Mesendoderm (in vitro differentiated cells): ENCODE results near the gene MCTP2.

ENCODE experiments used
- DNase-seq: peaks from one replicate; pipeline ENCODE4 v3.0.0; 2013
- H2AK5ac ChIP-seq: 2 replicates; pipeline ENCODE4 v1.6.1; 2013; ENCODE audit warnings: low read length, inconsistent platforms
- H2BK120ac ChIP-seq: 2 replicates; pipeline ENCODE4 v1.6.1; 2013; ENCODE audit warnings: low read depth, mild to moderate bottlenecking, low read length, moderate library complexity, mixed read lengths
- H2BK15ac ChIP-seq: replicated peaks from 2 replicates; pipeline ENCODE4 v1.6.1; 2013; ENCODE audit warnings: low read depth, mild to moderate bottlenecking, moderate library complexity
- H2BK5ac ChIP-seq: 2 replicates; pipeline ENCODE4 v1.6.1; 2013; ENCODE audit warnings: low read length, inconsistent platforms
- H3K18ac ChIP-seq: 2 replicates; pipeline ENCODE4 v1.6.1; 2013; ENCODE audit warnings: mild to moderate bottlenecking, low read length, mixed read lengths
- H3K23ac ChIP-seq: one replicate; pipeline ENCODE4 v1.6.1; 2013; ENCODE audit warnings: low read length
- H3K27ac ChIP-seq: 2 replicates; pipeline ENCODE4 v1.5.1; 2013; ENCODE audit warnings: low read depth, mild to moderate bottlenecking, inconsistent platforms, low read length, moderate library complexity
- H3K27me3 ChIP-seq: 2 replicates; pipeline ENCODE4 v1.6.1; 2013; ENCODE audit warnings: low read length, control low read depth, mild to moderate bottlenecking, inconsistent platforms; ENCODE audit not compliant: insufficient read depth, poor library complexity
- H3K36me3 ChIP-seq: 2 replicates; pipeline ENCODE4 v1.6.1; 2013; ENCODE audit warnings: low read length, inconsistent platforms; ENCODE audit not compliant: control insufficient read depth, insufficient read depth
- H3K4ac ChIP-seq: one replicate; pipeline ENCODE4 v1.6.1; 2013; ENCODE audit warnings: low read depth, mild to moderate bottlenecking, low read length, moderate library complexity
- H3K4me1 ChIP-seq: 2 replicates; pipeline ENCODE4 v1.6.1; 2013; ENCODE audit warnings: low read depth, low read length, inconsistent platforms; ENCODE audit not compliant: control insufficient read depth
- H3K4me2 ChIP-seq: 2 replicates; pipeline ENCODE4 v1.6.1; 2013; ENCODE audit warnings: low read length
- H3K4me3 ChIP-seq: 2 replicates; pipeline ENCODE4 v1.5.1; 2013; ENCODE audit warnings: mild to moderate bottlenecking, low read length
- H3K56ac ChIP-seq: one replicate; pipeline ENCODE4 v1.6.1; 2013; ENCODE audit warnings: low read length
- H3K79me1 ChIP-seq: 2 replicates; pipeline ENCODE4 v1.6.1; 2013; ENCODE audit warnings: low read length, inconsistent platforms
- H3K79me2 ChIP-seq: 2 replicates; pipeline ENCODE4 v1.6.1; 2013; ENCODE audit warnings: mild to moderate bottlenecking, low read length; ENCODE audit not compliant: control insufficient read depth, insufficient read depth
- H3K9ac ChIP-seq: 2 replicates; pipeline ENCODE4 v1.6.1; 2013; ENCODE audit warnings: low read length, inconsistent platforms
- H4K5ac ChIP-seq: one replicate; pipeline ENCODE4 v1.6.1; 2013; ENCODE audit warnings: low read length
- H4K8ac ChIP-seq: one replicate; pipeline ENCODE4 v1.6.1; 2013; ENCODE audit warnings: low read depth, mild to moderate bottlenecking, control low read depth, low read length, moderate library complexity
- WGBS: extraction: QIAGEN DNeasy Blood & Tissue Kit; methylation state at CpG from one replicate; pipeline ENCODE4 v1.1.7; 2013; ENCODE audit warnings: low lambda C conversion rate, missing lambda C conversion rate; ENCODE audit not compliant: insufficient coverage; ENCODE audit errors: extremely low coverage; 5-methylcytosine and 5-hydroxymethylcytosine counted together

MCTP2 gene

DNA sequence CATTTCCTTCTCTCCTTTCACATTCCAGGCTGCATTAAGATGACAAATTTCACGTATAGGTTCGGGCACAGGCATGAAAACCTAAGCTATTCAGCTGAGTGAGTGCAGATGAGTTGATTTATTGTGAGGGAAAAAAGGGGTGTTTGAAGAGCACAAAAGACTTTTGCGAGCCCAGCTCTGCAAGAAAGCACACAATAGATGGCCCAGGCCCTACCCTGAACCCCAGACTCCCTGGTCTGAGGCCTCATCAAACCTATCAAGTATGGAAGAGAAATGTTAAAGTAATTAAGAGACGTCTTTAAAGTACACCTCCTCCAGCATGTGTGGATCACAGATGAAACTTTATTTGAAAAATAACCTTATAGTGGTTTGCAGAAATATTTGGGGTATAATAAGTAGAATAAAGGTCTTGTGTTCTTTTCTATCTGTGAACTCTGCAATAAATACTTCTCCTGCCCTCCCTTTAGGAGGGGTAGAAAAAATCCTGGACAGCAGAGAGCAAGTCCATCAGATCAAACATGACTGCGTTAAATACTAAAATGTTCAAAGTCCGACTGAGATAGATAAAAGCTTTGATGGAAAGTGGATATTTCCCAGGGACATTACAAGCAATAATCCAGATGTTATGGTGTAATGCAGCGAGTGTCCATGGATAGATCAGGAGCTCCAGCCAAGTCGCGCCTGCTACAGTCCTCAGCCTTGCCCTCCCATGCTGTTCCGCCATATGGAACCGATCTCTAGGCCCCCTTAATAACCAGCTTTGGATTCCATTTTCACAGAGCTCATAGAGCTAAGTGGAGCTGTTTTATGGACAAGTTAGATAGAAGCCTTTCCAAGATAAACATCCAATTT lies 121.5 kb downstream of the MCTP2 start:
- Histone ChIP-seq H3K27me3 (no peaks in the 10 kb centered on the region), H3K4ac (no peak overlapping the region), H3K23ac (no peak overlapping the region), H2BK5ac (no peak overlapping the region), H3K79me1 (no peaks in the 10 kb centered on the region), H3K4me1 (no peaks in the 10 kb centered on the region), H4K5ac (no peak overlapping the region), H3K79me2 (no peaks in the 10 kb centered on the region), H3K4me2 (no peak overlapping the region), H3K36me3 (no peaks in the 10 kb centered on the region), H3K4me3 (no peak overlapping the region), H3K56ac (no peak overlapping the region), H3K18ac (no peak overlapping the region), H3K9ac (no peak overlapping the region), H2BK120ac (no peak overlapping the region), H4K8ac (no peak overlapping the region), H3K27ac (no peak overlapping the region), H2BK15ac (no peak overlapping the region), H2AK5ac (no peak overlapping the region)
- no peak for DNase-seq
- no CpG with 5 or more reads among the region's 11 CpGs for WGBS

DNA sequence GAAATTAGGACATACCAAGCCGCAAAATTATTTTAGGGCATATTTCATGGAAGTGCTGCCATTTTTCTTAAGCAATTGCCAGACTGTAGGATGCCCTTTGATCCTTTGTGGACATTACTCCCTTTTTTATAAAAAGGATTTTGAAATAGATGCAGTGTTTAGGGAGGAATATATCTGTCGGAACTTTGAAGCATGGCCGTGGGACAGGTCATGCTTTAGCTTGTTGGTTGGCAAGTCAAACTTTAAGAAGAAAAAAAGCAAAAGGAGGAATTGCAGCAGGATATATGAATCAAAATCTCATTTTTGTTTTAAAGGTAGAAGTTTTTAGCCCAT lies 122.1 kb downstream of the MCTP2 start:
- Histone ChIP-seq H3K79me1 (no peaks in the 10 kb centered on the region), H3K4me3 (no peak overlapping the region), H3K4me1 (no peaks in the 10 kb centered on the region), H2AK5ac (no peak overlapping the region), H3K23ac (no peak overlapping the region), H2BK15ac (no peak overlapping the region), H2BK5ac (no peak overlapping the region), H4K8ac (no peak overlapping the region), H3K4me2 (no peak overlapping the region), H3K4ac (no peak overlapping the region), H3K27me3 (no peaks in the 10 kb centered on the region), H3K27ac (no peak overlapping the region), H3K36me3 (no peaks in the 10 kb centered on the region), H3K18ac (no peak overlapping the region), H3K56ac (no peak overlapping the region), H3K79me2 (no peaks in the 10 kb centered on the region), H2BK120ac (no peak overlapping the region), H4K5ac (no peak overlapping the region), H3K9ac (no peak overlapping the region)
- no peak for DNase-seq
- no CpG with 5 or more reads among the region's 3 CpGs for WGBS

DNA sequence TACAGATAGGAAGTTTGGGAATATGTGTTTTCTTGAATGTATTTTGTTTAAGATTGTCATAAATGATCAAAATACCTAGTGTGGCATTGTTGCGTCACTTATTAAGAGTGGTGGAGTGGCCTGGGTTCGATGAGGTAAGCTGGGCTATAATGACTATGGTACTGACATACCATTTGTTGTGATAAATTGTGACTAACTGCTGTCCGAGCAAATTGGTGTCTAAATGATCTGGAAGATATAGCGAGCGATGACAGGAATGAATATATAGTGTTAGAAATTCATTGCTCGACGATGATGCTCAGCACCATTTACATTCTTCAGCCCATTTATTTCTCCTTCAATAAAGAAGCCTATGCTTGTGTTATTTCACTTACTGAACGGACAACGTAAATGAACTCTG lies 123.3 kb downstream of the MCTP2 start:
- Histone ChIP-seq H3K4me2 (no peak overlapping the region), H4K8ac (no peak overlapping the region), H2AK5ac (no peak overlapping the region), H2BK120ac (no peak overlapping the region), H3K9ac (no peak overlapping the region), H3K4me1 (no peaks in the 10 kb centered on the region), H3K4ac (no peak overlapping the region), H3K27me3 (no peaks in the 10 kb centered on the region), H4K5ac (no peak overlapping the region), H2BK5ac (no peak overlapping the region), H3K27ac (no peak overlapping the region), H3K36me3 (no peaks in the 10 kb centered on the region), H3K56ac (no peak overlapping the region), H3K79me1 (no peaks in the 10 kb centered on the region), H3K18ac (no peak overlapping the region), H3K23ac (no peak overlapping the region), H3K4me3 (no peak overlapping the region), H2BK15ac (no peak overlapping the region), H3K79me2 (no peaks in the 10 kb centered on the region)
- DNase-seq = no peak
- WGBS = no CpG with 5 or more reads among the region's 9 CpGs

DNA sequence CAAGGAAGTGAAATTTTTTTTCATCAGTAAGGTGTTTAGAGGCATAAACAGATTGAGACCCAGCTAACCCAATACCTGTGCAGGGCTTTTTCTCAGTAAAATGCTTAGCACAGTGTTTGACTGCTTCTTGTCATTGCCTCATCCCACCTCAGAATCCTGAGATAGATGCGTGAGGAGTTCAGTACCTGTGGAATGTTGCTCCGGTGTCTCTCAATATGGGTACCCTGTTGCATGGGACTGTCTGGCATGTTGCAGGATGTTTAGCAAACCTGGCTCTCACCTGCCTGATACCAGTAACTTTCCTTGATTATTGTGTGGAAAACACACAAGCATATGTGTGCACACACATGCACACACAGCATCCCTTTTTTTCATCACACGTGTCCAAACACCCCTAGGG lies 128.4 kb downstream of the MCTP2 start:
- no peak overlapping the region for H3K4me3 ChIP-seq
- no peak overlapping the region for H2AK5ac ChIP-seq
- H3K27ac ChIP-seq = no peak overlapping the region
- WGBS = no CpG with 5 or more reads among the region's 3 CpGs
- H3K4ac ChIP-seq = no peak overlapping the region
- no peaks in the 10 kb centered on the region for H3K79me1 ChIP-seq
- H3K27me3 ChIP-seq = no peaks in the 10 kb centered on the region
- no peak overlapping the region for H4K8ac ChIP-seq
- H3K23ac ChIP-seq = no peak overlapping the region
- H3K9ac ChIP-seq = no peak overlapping the region
- no peak overlapping the region for H2BK15ac ChIP-seq
- H3K56ac ChIP-seq = no peak overlapping the region
- H4K5ac ChIP-seq = no peak overlapping the region
- no peaks in the 10 kb centered on the region for H3K79me2 ChIP-seq
- no peak overlapping the region for H3K18ac ChIP-seq
- H2BK120ac ChIP-seq = no peak overlapping the region
- DNase-seq = no peak
- no peak overlapping the region for H2BK5ac ChIP-seq
- no peaks in the 10 kb centered on the region for H3K36me3 ChIP-seq
- no peaks in the 10 kb centered on the region for H3K4me1 ChIP-seq
- H3K4me2 ChIP-seq = no peak overlapping the region

DNA sequence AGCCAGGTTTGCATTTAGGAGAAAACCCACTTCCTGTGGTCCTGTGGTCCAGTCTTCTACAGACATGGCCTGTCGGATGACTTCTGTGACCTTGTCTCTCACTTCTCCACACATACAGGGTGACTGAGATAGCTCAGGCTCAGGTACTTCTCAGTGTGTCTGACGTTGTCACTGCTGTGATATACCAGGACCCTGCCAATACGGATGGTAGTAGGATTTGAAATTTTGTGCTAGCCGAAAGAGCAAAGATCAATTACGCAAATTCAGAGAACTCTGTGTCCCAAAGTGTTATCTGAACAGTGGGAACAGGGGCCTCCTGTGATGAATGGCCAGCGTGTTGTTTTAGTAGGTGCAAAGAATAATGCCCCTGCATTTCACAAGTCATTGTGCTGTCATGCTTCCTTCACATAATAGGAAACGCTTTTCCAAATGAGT lies 128.9 kb downstream of the MCTP2 start:
- no peaks in the 10 kb centered on the region for H3K27me3 ChIP-seq
- no peak overlapping the region for H3K4ac ChIP-seq
- no peak overlapping the region for H3K18ac ChIP-seq
- no peaks in the 10 kb centered on the region for H3K79me1 ChIP-seq
- no peak overlapping the region for H4K5ac ChIP-seq
- no peaks in the 10 kb centered on the region for H3K79me2 ChIP-seq
- H2BK15ac ChIP-seq = no peak overlapping the region
- H4K8ac ChIP-seq = no peak overlapping the region
- H3K36me3 ChIP-seq = no peaks in the 10 kb centered on the region
- H3K4me3 ChIP-seq = no peak overlapping the region
- no CpG with 5 or more reads among the region's 7 CpGs for WGBS
- peak; percentile 19 for DNase-seq
- no peak overlapping the region for H3K27ac ChIP-seq
- H2BK120ac ChIP-seq = no peak overlapping the region
- H3K9ac ChIP-seq = no peak overlapping the region
- no peak overlapping the region for H3K4me2 ChIP-seq
- no peak overlapping the region for H2BK5ac ChIP-seq
- no peaks in the 10 kb centered on the region for H3K4me1 ChIP-seq
- H3K23ac ChIP-seq = no peak overlapping the region
- no peak overlapping the region for H3K56ac ChIP-seq
- H2AK5ac ChIP-seq = no peak overlapping the region
